PC-9 (cell line): Measurements from ENCODE around the gene ARHGEF1. TPM values are rescaled to one million over a fixed set of nuclear protein-coding genes. Genes with fewer than 3 reads are reported as not detected.

Source experiments
- BruUV-seq: library from RNA; stranded (reverse); fragments of 400-500 nt; replicated peaks from 2 replicates; lab custom pipeline; 2021; lab: Mats Ljungman, UMichigan
- CTCF ChIA-PET: fragments of 300-600 bp; sonication (Branson Sonifier 250); formaldehyde crosslinking; loops from one replicate; lab custom pipeline; 2022; ENCODE audit warnings: antibody characterized with exemption; lab: Charles Lee
- POLR2A ChIA-PET: fragments of 300-600 bp; sonication (Branson Sonifier 250); formaldehyde crosslinking; loops from one replicate; lab custom pipeline; 2022; ENCODE audit warnings: antibody characterized with exemption; ENCODE audit not compliant: unreplicated experiment; lab: Charles Lee
- DNase-seq, 2 experiments: peaks; one replicate each; pipeline versions ENCODE4 v3.0.0 to v3.0.0-alpha.2; 2015 to 2022; ENCODE audit warnings: mixed read lengths in 1 of 2
- H2AFZ ChIP-seq: fragments of 200-600 bp; sonication (generic); 2 replicates; pipeline ENCODE4 v1.8.1; 2017; ENCODE audit warnings: antibody characterized with exemption
- H3F3A ChIP-seq: fragments of 200-600 bp; sonication (generic); 2 replicates; pipeline ENCODE4 v1.8.1; 2017; ENCODE audit warnings: antibody characterized with exemption, mild to moderate bottlenecking, low read depth; ENCODE audit not compliant: insufficient read depth
- H3K27ac ChIP-seq: fragments of 200-600 bp; sonication (generic); 2 replicates; pipeline ENCODE4 v1.6.1; 2016; ENCODE audit warnings: mixed run types
- H3K27me3 ChIP-seq: fragments of 200-600 bp; sonication (generic); 2 replicates; pipeline ENCODE4 v1.6.1; 2016; ENCODE audit warnings: low read depth, mixed run types; ENCODE audit not compliant: insufficient read depth
- H3K36me3 ChIP-seq: fragments of 200-600 bp; sonication (generic); 2 replicates; pipeline ENCODE4 v1.6.1; 2016; ENCODE audit warnings: low read depth, mixed run types
- H3K4me1 ChIP-seq: fragments of 200-600 bp; sonication (generic); replicated peaks from 2 replicates; pipeline ENCODE4 v1.6.1; 2016; ENCODE audit warnings: mixed run types; ENCODE audit not compliant: insufficient read depth
- H3K4me2 ChIP-seq: fragments of 200-600 bp; sonication (generic); 2 replicates; pipeline ENCODE4 v1.6.1; 2017; ENCODE audit warnings: mixed run types
- H3K4me3 ChIP-seq: fragments of 200-600 bp; sonication (generic); 2 replicates; pipeline ENCODE4 v1.6.1; 2016; ENCODE audit warnings: mixed run types
- H3K79me2 ChIP-seq: fragments of 200-600 bp; sonication (generic); 2 replicates; pipeline ENCODE4 v1.6.1; 2017; ENCODE audit warnings: low read depth, mixed run types
- H3K9me2 ChIP-seq: fragments of 200-600 bp; sonication (generic); 2 replicates; pipeline ENCODE4 v1.8.1; 2017; ENCODE audit warnings: mild to moderate bottlenecking; ENCODE audit not compliant: insufficient read depth
- H3K9me3 ChIP-seq: fragments of 200-600 bp; sonication (generic); 2 replicates; pipeline ENCODE4 v1.8.1; 2016; ENCODE audit warnings: low read depth; ENCODE audit not compliant: insufficient read depth
- H4K20me1 ChIP-seq: fragments of 200-600 bp; sonication (generic); 2 replicates; pipeline ENCODE4 v1.8.1; 2017; ENCODE audit not compliant: insufficient read depth
- CTCF ChIP-seq: fragments of 200-600 bp; sonication (generic); conservative IDR thresholded peaks from 2 replicates; pipeline ENCODE4 v1.6.1; 2017; ENCODE audit warnings: mixed run types, antibody characterized with exemption, mild to moderate bottlenecking, moderate library complexity
- EZH2 ChIP-seq: fragments of 200-600 bp; sonication (generic); IDR thresholded peaks from 2 replicates; pipeline ENCODE4 v1.8.0; 2017; ENCODE audit warnings: antibody characterized with exemption, low read depth
- intact Hi-C: fragments of 100-400 bp; cut with micrococcal nuclease; formaldehyde crosslinking; loops from one replicate; pipeline ENCODE4 v1.10.0; 2022; ENCODE audit not compliant: unreplicated experiment
- total RNA-seq: library from RNA; stranded (reverse); gene quantifications from 2 replicates; pipeline ENCODE4 v1.2.3, GENCODE V29; 2021

The ARHGEF1 gene
- total RNA-seq, 1 experiment from 2014 or later, result 101 TPM

- POLR2A ChIA-PET, result no interaction called here
- peaks cover 9% of the 10 kb centered on the region; the same call in 1 of the 2 replicates for H3K4me1 ChIP-seq
- H3K79me2 ChIP-seq, result no peaks in the 10 kb centered on the region
- no peaks in the 10 kb centered on the region for H4K20me1 ChIP-seq
- peaks cover 65% of the 10 kb centered on the region for H3K27me3 ChIP-seq
- CTCF ChIA-PET, result no interaction called here
- intact Hi-C loops, result no loop called here
- TF ChIP-seq CTCF (no peak), EZH2 (no peak)
- no peak overlapping the region for H3K4me3 ChIP-seq
- H3K36me3 ChIP-seq, result no peaks in the 10 kb centered on the region
- H2AFZ ChIP-seq, result no peak overlapping the region
- no peaks in the 10 kb centered on the region for H3K9me2 ChIP-seq
- H3K4me2 ChIP-seq, result no peak overlapping the region
- no peaks in the 10 kb centered on the region for H3K9me3 ChIP-seq
- no peak for DNase-seq
- no peak overlapping the region for H3K27ac ChIP-seq
- BruUV-seq, result no TSS peak
- peaks cover 3% of the 10 kb centered on the region; the same call in 1 of the 2 replicates for H3F3A ChIP-seq
Measured at GRCh38 chr19:41930322-41930722, 47.3 kb downstream of the ARHGEF1 start.

- TF ChIP-seq EZH2 (no peak), CTCF (no peak)
- Histone ChIP-seq H3K4me3 (no peak overlapping the region), H3K36me3 (no peaks in the 10 kb centered on the region)
Measured at GRCh38 chr19:41930926-41931592, 48.1 kb downstream of the ARHGEF1 start.

GRCh38 chr19:41932259-41932719, 49.3 kb downstream of the ARHGEF1 start:
- BruUV-seq, result no TSS peak
- POLR2A ChIA-PET, result interaction anchor here (0.7 kb wide), 1 partner anchor 149 kb away, joined by 6 read pairs; no protein-coding TSS in a partner anchor
- intact Hi-C loops, result no loop called here
- no peak overlapping the region for H2AFZ ChIP-seq
- H3F3A ChIP-seq, result peaks cover 3% of the 10 kb centered on the region; the same call in 1 of the 2 replicates
- H3K27ac ChIP-seq, result no peak overlapping the region
- H4K20me1 ChIP-seq, result no peaks in the 10 kb centered on the region
- no peak overlapping the region for H3K4me2 ChIP-seq
- CTCF ChIA-PET, result no interaction called here
- TF ChIP-seq CTCF, result no peak
- TF ChIP-seq EZH2, result no peak
- H3K9me3 ChIP-seq, result no peaks in the 10 kb centered on the region
- H3K4me1 ChIP-seq, result peaks cover 9% of the 10 kb centered on the region; the same call in 1 of the 2 replicates
- H3K9me2 ChIP-seq, result no peaks in the 10 kb centered on the region
- H3K4me3 ChIP-seq, result no peak overlapping the region
- no peaks in the 10 kb centered on the region for H3K36me3 ChIP-seq
- H3K27me3 ChIP-seq, result peaks cover 57% of the 10 kb centered on the region
- no peaks in the 10 kb centered on the region for H3K79me2 ChIP-seq
- no peak for DNase-seq

More at GRCh38 chr19:41930926-41931592, 48.1 kb downstream of the ARHGEF1 start:
- CTCF ChIA-PET, result no interaction called here
- H3K9me3 ChIP-seq, result no peaks in the 10 kb centered on the region
- H3K4me2 ChIP-seq, result no peak overlapping the region
- intact Hi-C loops, result no loop called here
- peaks cover 3% of the 10 kb centered on the region; the same call in 1 of the 2 replicates for H3F3A ChIP-seq
- H2AFZ ChIP-seq, result no peak overlapping the region
- POLR2A ChIA-PET, result no interaction called here
- H4K20me1 ChIP-seq, result no peaks in the 10 kb centered on the region
- H3K4me1 ChIP-seq, result peaks cover 9% of the 10 kb centered on the region; the same call in 1 of the 2 replicates
- H3K9me2 ChIP-seq, result no peaks in the 10 kb centered on the region
- peaks cover 59% of the 10 kb centered on the region for H3K27me3 ChIP-seq
- no peak overlapping the region for H3K27ac ChIP-seq
- no peaks in the 10 kb centered on the region for H3K79me2 ChIP-seq
- no peak for DNase-seq
- BruUV-seq, result no TSS peak
